GM12892 (cell line): Measurements from ENCODE around the gene TNC.

Experiments used
- DNase-seq: peaks from one replicate; pipeline ENCODE4 v3.0.0; 2011; ENCODE audit not compliant: insufficient read length
- FAIRE-seq: peaks from 2 replicates; lab custom pipeline; 2011; peaks lifted over from hg19 to GRCh38; lab: Jason Lieb, UNC
- POLR2A ChIP-seq: IDR thresholded peaks from 2 replicates; pipeline ENCODE4 v1.6.1; 2011; ENCODE audit warnings: low read depth, low read length, control low read depth
- POLR2AphosphoS5 ChIP-seq: IDR thresholded peaks from 2 replicates; pipeline ENCODE4 v1.6.1; 2011; ENCODE audit warnings: low read depth, low read length, control low read depth
- TAF1 ChIP-seq: IDR thresholded peaks from 2 replicates; pipeline ENCODE4 v1.6.1; 2011; ENCODE audit warnings: low read depth, mild to moderate bottlenecking, control low read depth, low read length, borderline replicate concordance

Gene TNC

GRCh38 chr9:115063058-115063845, 54.7 kb downstream of the TNC start:
- DNase-seq (no peak), FAIRE-seq (no peak)
- TF ChIP-seq POLR2A (no peak), TAF1 (no peak), POLR2AphosphoS5 (no peak)

- FAIRE-seq (no peak), DNase-seq (no peak)
- no peak for TF ChIP-seq TAF1
These were observed 59.2 kb downstream of the TNC start for GRCh38 chr9:115058684-115059315.

GRCh38 chr9:115058175-115058574, 59.8 kb downstream of the TNC start:
- FAIRE-seq (no peak), DNase-seq (no peak)
- TF ChIP-seq POLR2AphosphoS5 (no peak), POLR2A (no peak), TAF1 (no peak)

- no peak for DNase-seq
- no peak for FAIRE-seq
- TF ChIP-seq POLR2A (no peak), POLR2AphosphoS5 (no peak), TAF1 (no peak)
These were observed 60.4 kb downstream of the TNC start for GRCh38 chr9:115057559-115057958.

GRCh38 chr9:115050002-115050490, 67.9 kb downstream of the TNC start:
- DNase-seq: no peak
- TF ChIP-seq POLR2A (no peak), POLR2AphosphoS5 (no peak)
- no peak for FAIRE-seq

GRCh38 chr9:115046824-115047223, 71.1 kb downstream of the TNC start:
- TF ChIP-seq TAF1 (no peak), POLR2AphosphoS5 (no peak), POLR2A (no peak)
- FAIRE-seq (no peak), DNase-seq (no peak)

- DNase-seq (no peak), FAIRE-seq (no peak)
- no peak for TF ChIP-seq POLR2AphosphoS5
- TF ChIP-seq POLR2A: no peak
- no peak for TF ChIP-seq TAF1
These were observed 71.8 kb downstream of the TNC start for GRCh38 chr9:115046199-115046598.

- no peak for TF ChIP-seq POLR2A
- no peak for TF ChIP-seq TAF1
- TF ChIP-seq POLR2AphosphoS5: no peak
- DNase-seq (no peak), FAIRE-seq (no peak)
These were observed 74.3 kb downstream of the TNC start for GRCh38 chr9:115043632-115044031.

GRCh38 chr9:115042781-115043509, 75.0 kb downstream of the TNC start:
- no peak for TF ChIP-seq TAF1
- TF ChIP-seq POLR2AphosphoS5: no peak
- no peak for TF ChIP-seq POLR2A
- FAIRE-seq (peak; percentile 48), DNase-seq (no peak)

- FAIRE-seq (peak; percentile 21), DNase-seq (no peak)
- TF ChIP-seq POLR2AphosphoS5: no peak
- TF ChIP-seq TAF1: no peak
- TF ChIP-seq POLR2A: no peak
These were observed 78.3 kb downstream of the TNC start for GRCh38 chr9:115039516-115040120.

GRCh38 chr9:115038178-115038577, 79.8 kb downstream of the TNC start:
- TF ChIP-seq POLR2A (no peak), POLR2AphosphoS5 (no peak), TAF1 (no peak)
- no peak for DNase-seq
- peak; percentile 5 for FAIRE-seq

- peak; percentile 53 for FAIRE-seq
- no peak for DNase-seq
- TF ChIP-seq POLR2AphosphoS5 (no peak), TAF1 (no peak)
These were observed 81.3 kb downstream of the TNC start for GRCh38 chr9:115036691-115037090.
